CD4-positive, alpha-beta memory T cell (primary cell): ENCODE data around the gene CFD. TPM values are rescaled to one million over a fixed set of nuclear protein-coding genes. Genes with fewer than 3 reads are reported as not detected.

Experiments used
- CTCF ChIA-PET: fragments of 350-600 bp; sonication (Branson Sonifier 250); formaldehyde crosslinking; loops from one replicate; lab custom pipeline; 2021; ENCODE audit warnings: inconsistent platforms; ENCODE audit not compliant: partially characterized antibody; lab: Charles Lee
- POLR2A ChIA-PET: fragments of 350-600 bp; sonication (Branson Sonifier 250); formaldehyde crosslinking; loops from one replicate; lab custom pipeline; 2021; ENCODE audit not compliant: partially characterized antibody; lab: Charles Lee
- DNase-seq, 5 donors: peaks; one replicate each; pipeline versions ENCODE4 v3.0.0 to v3.0.0-alpha.2; 2020 to 2022; ENCODE audit warnings: mixed read lengths in 1 of 5
- H3K27ac ChIP-seq: one replicate; pipeline ENCODE4 v1.7.0; 2013; ENCODE audit warnings: low read depth, low read length
- H3K27me3 ChIP-seq: 2 replicates; pipeline ENCODE4 v1.7.0; 2013; ENCODE audit warnings: mild to moderate bottlenecking, low read length, moderate library complexity; ENCODE audit not compliant: insufficient read depth
- H3K36me3 ChIP-seq: 2 replicates; pipeline ENCODE4 v1.7.0; 2013; ENCODE audit warnings: mild to moderate bottlenecking, low read length, moderate library complexity; ENCODE audit not compliant: insufficient read depth
- H3K4me1 ChIP-seq: 2 replicates; pipeline ENCODE4 v1.7.0; 2013; ENCODE audit warnings: mild to moderate bottlenecking, low read length, moderate library complexity; ENCODE audit not compliant: insufficient read depth
- H3K4me3 ChIP-seq, 2 donors: one replicate each; pipeline ENCODE4 v1.7.0; 2013; ENCODE audit warnings: low read length in 2 of 2, mild to moderate bottlenecking in 1 of 2
- H3K9me3 ChIP-seq, 2 donors: one replicate each; pipeline ENCODE4 v1.7.0; 2013; ENCODE audit warnings: low read length in 2 of 2, control low read depth in 1 of 2; ENCODE audit not compliant: control insufficient read depth in 1 of 2
- H3K27ac Mint-ChIP-seq, 7 donors: one replicate each; pipeline ENCODE4 v1.8.0; 2020 to 2021; ENCODE audit warnings: mixed read lengths in 7 of 7, mild to moderate bottlenecking in 6 of 7, inconsistent platforms in 3 of 7, moderate library complexity in 3 of 7
- H3K27me3 Mint-ChIP-seq, 2 donors: one replicate each; pipeline ENCODE4 v1.8.0; 2020 to 2021; ENCODE audit warnings: mixed read lengths in 2 of 2
- H3K36me3 Mint-ChIP-seq, 2 donors: one replicate each; pipeline ENCODE4 v1.8.0; 2020 to 2021; ENCODE audit warnings: mixed read lengths in 2 of 2, inconsistent platforms in 1 of 2, mild to moderate bottlenecking in 1 of 2
- H3K4me1 Mint-ChIP-seq, 4 donors: one replicate each; pipeline ENCODE4 v1.8.0; 2020 to 2021; ENCODE audit warnings: mixed read lengths in 4 of 4, mild to moderate bottlenecking in 1 of 4
- H3K4me3 Mint-ChIP-seq, 8 donors: one replicate each; pipeline ENCODE4 v1.8.0; 2020 to 2021; ENCODE audit warnings: mixed read lengths in 8 of 8, mild to moderate bottlenecking in 7 of 8, moderate library complexity in 6 of 8, inconsistent platforms in 3 of 8
- H3K9me3 Mint-ChIP-seq, 8 donors: one replicate each; pipeline ENCODE4 v1.8.0; 2020 to 2021; ENCODE audit warnings: mixed read lengths in 8 of 8, mild to moderate bottlenecking in 5 of 8, inconsistent platforms in 3 of 8, moderate library complexity in 1 of 8
- intact Hi-C: fragments of 100-400 bp; cut with micrococcal nuclease; formaldehyde crosslinking; loops from one replicate; pipeline ENCODE4 v1.15.1; 2023
- polyA plus RNA-seq, 2 donors: library from polyadenylated mRNA; unstranded; fragments of 300-500 nt; fragmentation: Illumina TruSeq; gene quantifications; one replicate each; pipeline ENCODE4 v1.2.3, GENCODE V29; 2021
- total RNA-seq, 2 experiments: library from RNA; stranded (reverse); gene quantifications; one replicate each; pipeline ENCODE4 v1.2.3, GENCODE V29; 2021

The CFD gene
- total and polyA plus RNA-seq, 4 experiments from 2014 or later, result 0.91 to 4.8 (median 1.1) TPM; not detected in 1

DNA sequence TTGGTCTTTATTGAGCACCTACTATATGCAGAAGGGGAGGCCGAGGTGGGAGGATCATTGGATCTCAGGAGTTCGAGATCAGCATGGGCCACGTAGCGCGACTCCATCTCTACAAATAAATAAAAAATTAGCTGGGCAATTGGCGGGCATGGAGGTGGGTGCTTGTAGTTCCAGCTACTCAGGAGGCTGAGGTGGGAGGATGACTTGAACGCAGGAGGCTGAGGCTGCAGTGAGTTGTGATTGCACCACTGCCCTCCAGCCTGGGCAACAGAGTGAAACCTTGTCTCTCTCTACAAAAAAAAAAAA, 3.8 kb downstream of the CFD start:
- Histone ChIP-seq H3K9me3 (no peaks in the 10 kb centered on the region), H3K36me3 (no peaks in the 10 kb centered on the region), H3K4me1 (peaks cover 19% of the 10 kb centered on the region), H3K4me3 (peak overlapping the region in 1 of 2 donors; percentile 24), H3K27me3 (peaks cover 3% of the 10 kb centered on the region), H3K27ac (no peak overlapping the region)
- intact Hi-C loops, result loop anchor here (1.0 to 2.0 kb wide), 4 partner anchors 46 to 138 kb away; partner anchors contain the start of gene GRIN3B
- peaks cover 4 to 10% of the 10 kb centered on the region in 2 donors for H3K36me3 Mint-ChIP-seq
- ChIA-PET CTCF (interaction anchor here (0.6 to 5.6 kb wide), 26 partner anchors 9 to 351 kb away, joined by 3 to 119 read pairs (median 4); partner anchors contain the start of genes CNN2, KISS1R, MED16 and R3HDM4), POLR2A (interaction anchor here (0.6 to 6.4 kb wide), 19 partner anchors 9 to 406 kb away, joined by 3 to 86 read pairs (median 4); partner anchors contain the start of genes CIRBP, KISS1R, MED16 and R3HDM4)
- peaks cover 5 to 23% (median 15%) of the 10 kb centered on the region in 4 donors for H3K4me1 Mint-ChIP-seq
- H3K27ac Mint-ChIP-seq, result peak overlapping the region in 6 of 7 donors; percentile 29 to 95 (median 76)
- H3K27me3 Mint-ChIP-seq, result peaks cover 0 to 4% of the 10 kb centered on the region in 2 donors
- DNase-seq, result no peak
- H3K9me3 Mint-ChIP-seq, result peaks cover 0 to 7% (median 0%) of the 10 kb centered on the region in 8 donors
- H3K4me3 Mint-ChIP-seq, result peak overlapping the region; percentile 6 to 88 (median 71)

DNA sequence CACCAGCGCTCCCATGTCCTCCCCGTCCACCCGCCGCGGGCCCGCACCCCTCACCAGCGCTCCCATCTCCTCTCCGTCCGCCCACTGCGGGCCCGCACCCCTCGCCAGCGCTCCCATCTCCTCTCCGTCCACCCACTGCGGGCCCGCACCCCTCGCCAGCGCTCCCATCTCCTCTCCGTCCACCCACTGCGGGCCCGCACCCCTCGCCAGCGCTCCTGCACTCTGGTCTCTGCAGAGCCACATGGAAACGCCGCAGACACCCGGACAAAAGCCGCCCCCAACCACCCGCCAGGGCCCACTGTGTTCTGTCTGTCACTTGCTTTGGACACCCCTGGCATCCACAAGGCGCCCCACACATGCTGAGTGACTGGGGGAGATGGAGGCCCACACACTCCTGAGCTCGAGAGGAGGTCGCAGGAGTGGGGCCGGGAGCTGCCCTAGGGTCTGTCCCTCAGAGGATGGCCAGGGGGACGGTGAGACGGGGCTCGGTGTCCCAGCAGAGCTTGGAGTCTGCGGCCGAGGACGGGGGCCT, 7.4 kb downstream of the CFD start:
- H3K4me1 Mint-ChIP-seq, result peaks cover 5 to 27% (median 15%) of the 10 kb centered on the region in 4 donors
- intact Hi-C loops, result no loop called here
- CTCF ChIA-PET, result interaction anchor here (1.6 to 5.6 kb wide), 2 partner anchors 42 to 55 kb away, joined by 3 to 119 read pairs; no protein-coding TSS in a partner anchor

DNA sequence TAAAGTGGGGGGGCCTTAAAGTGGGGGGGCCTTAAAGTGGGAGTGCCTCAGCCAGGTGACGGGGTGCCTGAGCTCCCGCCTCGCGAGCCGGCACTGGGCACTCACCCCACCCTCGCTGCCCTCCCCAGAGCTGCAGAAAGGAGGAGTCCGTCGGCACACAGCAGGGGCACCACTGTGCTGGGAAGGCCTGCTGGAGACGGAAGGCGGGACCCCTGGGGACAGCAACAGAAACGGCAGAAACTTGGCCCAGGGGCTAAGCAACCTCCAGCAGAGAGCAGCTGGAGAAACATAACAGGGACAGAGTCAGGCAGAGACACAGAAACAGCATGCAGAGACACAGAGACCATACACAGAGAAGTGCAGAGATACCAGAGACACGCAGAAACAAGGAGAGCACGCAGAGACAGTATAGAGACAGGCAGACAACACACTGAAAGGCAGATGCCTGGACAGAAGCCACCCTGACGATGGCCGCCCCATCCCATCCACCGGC, 7.9 kb downstream of the CFD start:
- Histone ChIP-seq H3K4me1 (peaks cover 26% of the 10 kb centered on the region), H3K27ac (no peak overlapping the region), H3K4me3 (no peak overlapping the region), H3K9me3 (no peaks in the 10 kb centered on the region), H3K27me3 (no peaks in the 10 kb centered on the region), H3K36me3 (peaks cover 7% of the 10 kb centered on the region)
- no peak for DNase-seq
- Mint-ChIP-seq H3K27me3 (peaks cover 0 to 4% of the 10 kb centered on the region in 2 donors), H3K27ac (peak overlapping the region in 4 of 7 donors; percentile 19 to 67 (median 46)), H3K36me3 (peaks cover 7 to 23% of the 10 kb centered on the region in 2 donors), H3K4me3 (no peak overlapping the region), H3K4me1 (peaks cover 5 to 31% (median 17%) of the 10 kb centered on the region in 4 donors), H3K9me3 (peaks cover 0 to 9% (median 0%) of the 10 kb centered on the region in 8 donors)
- CTCF ChIA-PET, result interaction anchor here (5.6 kb wide), 1 partner anchor 54 kb away, joined by 119 read pairs; no protein-coding TSS in a partner anchor
- POLR2A ChIA-PET, result interaction anchor here (3.6 to 6.4 kb wide), 2 partner anchors 42 to 51 kb away, joined by 16 to 86 read pairs; partner anchors contain the start of gene KISS1R
- intact Hi-C loops, result no loop called here

More for the DNA sequence above, 7.4 kb downstream of the CFD start:
- Mint-ChIP-seq H3K36me3 (peaks cover 7 to 22% of the 10 kb centered on the region in 2 donors), H3K9me3 (peaks cover 0 to 9% (median 0%) of the 10 kb centered on the region in 8 donors), H3K27ac (peak overlapping the region in 1 of 7 donors; percentile 57), H3K4me3 (no peak overlapping the region), H3K27me3 (peaks cover 0 to 4% of the 10 kb centered on the region in 2 donors)
- no peak for DNase-seq
- no peak overlapping the region for H3K4me3 ChIP-seq
- POLR2A ChIA-PET, result interaction anchor here (3.6 to 6.4 kb wide), 2 partner anchors 42 to 51 kb away, joined by 16 to 86 read pairs; partner anchors contain the start of gene KISS1R
- H3K9me3 ChIP-seq, result no peaks in the 10 kb centered on the region
- peaks cover 7% of the 10 kb centered on the region for H3K36me3 ChIP-seq
- H3K27ac ChIP-seq, result no peak overlapping the region
- no peaks in the 10 kb centered on the region for H3K27me3 ChIP-seq
- peaks cover 20% of the 10 kb centered on the region for H3K4me1 ChIP-seq

DNA sequence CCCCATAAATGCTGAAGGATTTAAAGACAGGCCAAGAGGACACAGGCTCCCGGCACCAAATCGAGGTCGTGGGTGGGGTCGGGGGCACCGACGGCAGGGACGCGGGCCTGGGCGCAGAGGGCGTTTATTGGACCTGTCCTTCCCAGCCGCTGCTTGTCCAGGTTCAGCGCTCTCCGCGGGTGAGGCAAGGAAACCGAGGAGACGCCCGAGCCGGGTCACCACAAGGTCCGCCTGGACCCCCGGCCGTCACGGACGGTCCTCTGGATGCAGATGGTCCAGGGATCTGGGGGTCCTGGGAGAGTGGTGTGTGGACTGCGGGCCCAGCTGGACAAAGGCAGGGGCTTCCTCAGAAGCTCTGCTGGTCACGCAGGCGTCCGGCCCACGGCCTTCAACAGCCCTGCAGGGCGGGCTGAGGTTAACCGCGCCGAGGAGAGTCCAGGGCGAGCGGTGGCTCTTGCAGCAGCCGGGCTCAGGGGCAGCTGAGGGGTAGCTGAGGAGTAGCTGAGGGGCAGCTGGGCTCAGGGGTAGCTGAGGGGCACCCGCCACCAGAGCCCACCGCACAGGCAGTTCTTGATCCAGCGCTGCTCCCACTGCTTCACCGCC, 8.5 kb downstream of the CFD start:
- H3K9me3 Mint-ChIP-seq, result peaks cover 0 to 12% (median 0%) of the 10 kb centered on the region in 8 donors
- peaks cover 4 to 30% (median 16%) of the 10 kb centered on the region in 4 donors for H3K4me1 Mint-ChIP-seq
- ChIA-PET POLR2A (interaction anchor here (3.6 to 6.4 kb wide), 2 partner anchors 41 to 50 kb away, joined by 16 to 86 read pairs; partner anchors contain the start of gene KISS1R), CTCF (interaction anchor here (5.6 kb wide), 1 partner anchor 53 kb away, joined by 119 read pairs; no protein-coding TSS in a partner anchor)
- no peak for DNase-seq
- intact Hi-C loops, result no loop called here
- Histone ChIP-seq H3K36me3 (peaks cover 7% of the 10 kb centered on the region), H3K27ac (no peak overlapping the region), H3K9me3 (no peaks in the 10 kb centered on the region), H3K4me3 (no peak overlapping the region), H3K27me3 (no peaks in the 10 kb centered on the region), H3K4me1 (peaks cover 22% of the 10 kb centered on the region)
- H3K36me3 Mint-ChIP-seq, result peaks cover 7 to 26% of the 10 kb centered on the region in 2 donors
- no peaks in the 10 kb centered on the region for H3K27me3 Mint-ChIP-seq
- H3K27ac Mint-ChIP-seq, result peak overlapping the region in 2 of 7 donors; percentile 57 to 67
- no peak overlapping the region for H3K4me3 Mint-ChIP-seq

DNA sequence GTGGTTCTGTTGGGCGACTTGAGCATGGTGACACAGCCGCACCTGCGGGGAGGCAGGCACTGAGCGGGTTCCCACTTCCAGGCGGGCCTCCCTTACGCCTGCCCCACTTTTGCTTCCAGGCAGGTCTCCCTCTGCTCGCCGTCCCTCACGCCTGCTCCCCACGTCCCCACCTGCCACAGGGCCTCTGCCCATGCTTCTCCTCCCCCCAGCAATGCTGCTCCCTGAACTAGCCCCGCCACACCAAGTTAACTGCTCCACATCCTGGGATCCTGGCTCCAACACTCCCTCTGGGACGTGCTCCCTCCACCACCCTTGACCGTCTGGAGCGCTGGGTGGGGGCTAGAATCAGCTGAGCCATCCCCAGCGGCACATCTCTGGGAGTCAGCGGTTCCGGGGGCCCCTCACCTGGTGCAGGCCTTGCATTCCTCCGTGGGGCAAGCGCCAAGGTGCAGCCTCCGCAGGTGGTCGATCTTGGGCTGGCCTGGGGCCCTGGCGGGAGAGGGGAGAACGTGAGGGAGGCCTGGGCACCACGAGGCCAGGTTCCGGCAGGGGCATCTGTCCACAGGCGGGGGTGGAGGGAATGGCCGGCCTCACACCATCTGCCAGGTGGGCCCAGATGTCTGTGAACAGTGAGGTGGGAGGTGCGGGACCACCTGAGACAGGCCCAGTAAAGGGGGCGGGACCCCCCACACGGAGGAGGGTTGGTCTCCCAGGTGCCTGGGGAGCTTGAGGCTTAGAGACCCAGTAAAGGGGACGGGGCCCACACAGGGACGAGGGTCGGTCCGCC, 9.2 kb downstream of the CFD start:
- Histone ChIP-seq H3K4me1 (peaks cover 19% of the 10 kb centered on the region), H3K9me3 (no peaks in the 10 kb centered on the region), H3K27me3 (no peaks in the 10 kb centered on the region), H3K4me3 (no peak overlapping the region), H3K27ac (no peak overlapping the region), H3K36me3 (peaks cover 7% of the 10 kb centered on the region)
- peak overlapping the region in 2 of 7 donors; percentile 46 to 53 for H3K27ac Mint-ChIP-seq
- DNase-seq, result no peak
- peaks cover 0 to 12% (median 0%) of the 10 kb centered on the region in 8 donors for H3K9me3 Mint-ChIP-seq
- peaks cover 7 to 26% of the 10 kb centered on the region in 2 donors for H3K36me3 Mint-ChIP-seq
- ChIA-PET CTCF (no interaction called here), POLR2A (interaction anchor here (3.6 kb wide), 1 partner anchor 41 kb away, joined by 16 read pairs; no protein-coding TSS in a partner anchor)
- peak overlapping the region in 1 of 8 donors; percentile 25 for H3K4me3 Mint-ChIP-seq
- intact Hi-C loops, result no loop called here
- H3K4me1 Mint-ChIP-seq, result peaks cover 6 to 26% (median 15%) of the 10 kb centered on the region in 4 donors
- no peaks in the 10 kb centered on the region for H3K27me3 Mint-ChIP-seq

DNA sequence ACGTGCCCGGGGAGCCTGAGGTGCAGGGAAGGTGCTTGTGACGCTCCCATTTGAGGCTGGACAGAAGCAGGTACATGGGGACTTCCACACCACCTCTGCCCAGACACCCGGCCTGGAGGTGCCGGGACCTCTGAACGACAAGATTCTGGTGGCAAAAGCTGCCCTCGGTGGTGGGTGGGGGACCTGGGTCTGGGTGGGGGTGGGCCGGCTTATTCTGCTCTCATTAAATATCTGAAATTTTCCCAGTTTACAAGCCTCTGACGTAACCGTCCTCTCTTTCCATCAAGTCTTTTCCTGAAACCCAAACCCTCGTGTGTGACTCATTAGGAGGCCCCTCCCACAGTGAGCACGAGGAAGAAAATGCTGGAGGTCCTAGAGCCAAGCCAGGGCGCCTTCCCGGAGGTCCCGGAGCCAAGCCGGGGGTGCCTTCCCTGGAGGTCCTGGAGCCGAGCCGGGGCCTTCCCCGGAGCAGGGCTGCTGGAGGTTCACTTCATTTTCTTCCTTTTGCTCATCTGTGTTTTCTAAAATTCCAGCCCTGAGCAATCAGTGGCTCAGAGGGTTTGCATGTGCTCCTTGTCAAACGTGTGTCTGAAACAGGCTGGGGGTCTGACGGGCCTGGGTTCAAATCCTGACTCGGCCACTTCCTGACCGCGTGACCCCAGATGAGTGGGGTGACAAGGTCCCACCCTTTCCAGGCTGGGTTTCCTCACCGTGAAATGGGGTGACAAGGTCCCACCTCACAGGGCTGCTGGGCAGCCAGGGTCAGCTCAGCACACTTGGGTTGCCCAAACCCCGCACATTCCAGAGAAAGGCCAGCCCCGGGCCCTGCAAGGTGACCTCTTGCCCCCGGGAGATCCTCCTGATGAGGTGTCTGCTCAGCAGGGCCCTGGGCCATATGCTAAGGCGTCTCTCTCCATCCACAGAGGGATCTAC, 10.0 kb downstream of the CFD start:
- peaks cover 5 to 20% (median 11%) of the 10 kb centered on the region in 4 donors for H3K4me1 Mint-ChIP-seq
- Histone ChIP-seq H3K27ac (no peak overlapping the region), H3K4me1 (peaks cover 13% of the 10 kb centered on the region), H3K36me3 (peaks cover 7% of the 10 kb centered on the region), H3K9me3 (no peaks in the 10 kb centered on the region), H3K27me3 (no peaks in the 10 kb centered on the region), H3K4me3 (no peak overlapping the region)
- CTCF ChIA-PET, result no interaction called here
- H3K9me3 Mint-ChIP-seq, result peaks cover 0 to 8% (median 0%) of the 10 kb centered on the region in 8 donors
- peak overlapping the region in 2 of 7 donors; percentile 32 to 96 for H3K27ac Mint-ChIP-seq
- intact Hi-C loops, result no loop called here
- H3K36me3 Mint-ChIP-seq, result peaks cover 7 to 24% of the 10 kb centered on the region in 2 donors
- peak overlapping the region in 2 of 8 donors; percentile 49 to 67 for H3K4me3 Mint-ChIP-seq
- H3K27me3 Mint-ChIP-seq, result no peaks in the 10 kb centered on the region
- no peak for DNase-seq
- POLR2A ChIA-PET, result interaction anchor here (3.6 kb wide), 1 partner anchor 40 kb away, joined by 16 read pairs; no protein-coding TSS in a partner anchor
